ENCODE results near the gene USP32. TPM values are rescaled to one million over a fixed set of nuclear protein-coding genes. Genes with fewer than 3 reads are reported as not detected.

The USP32 gene
- total and polyA plus RNA-seq, 4 donors: 11.6 to 103 (median 42.9) TPM

DNA sequence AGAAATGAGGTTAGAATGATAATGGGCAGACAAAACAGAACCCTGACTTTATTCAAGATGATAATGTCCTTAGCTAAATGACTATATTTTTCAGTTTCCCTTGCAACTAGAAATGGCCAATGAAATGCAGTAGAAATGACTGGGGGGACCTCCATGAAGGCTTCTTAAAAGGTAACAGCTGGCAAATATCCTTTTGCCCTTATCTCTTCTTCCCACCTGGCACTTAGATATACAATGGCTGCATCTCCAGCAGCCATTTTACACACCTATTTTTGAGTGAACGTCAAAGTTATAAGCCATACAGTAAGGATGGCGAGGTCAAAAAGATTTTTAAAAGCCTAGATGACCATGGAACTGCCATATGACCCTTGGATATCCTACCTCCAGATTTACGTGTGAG is 39.9 kb downstream of the USP32 start:
- H3K27ac ChIP-seq (ENCODE audit: low read depth in 1 of 2, low read length in 2 of 2): no peak overlapping the region
- H3K9me3 ChIP-seq (ENCODE audit: control insufficient read depth in 4 of 4, low read length in 3 of 4): no peaks in the 10 kb centered on the region
- 96% methylated on average over 3 of the region's 3 CpGs for WGBS
- H3K36me3 ChIP-seq (ENCODE audit: control insufficient read depth in 4 of 4, insufficient read depth in 3 of 4, low read depth in 1 of 4, low read length in 3 of 4): no peaks in the 10 kb centered on the region
- DNase-seq (ENCODE audit: low spot score): no peak
- H3K4me3 ChIP-seq (ENCODE audit: low read depth in 1 of 3, low read length in 3 of 3): no peak overlapping the region
- H3K9ac ChIP-seq (ENCODE audit: low read depth in 1 of 2, low read length in 2 of 2): no peak overlapping the region
- no peaks in the 10 kb centered on the region for H3K27me3 ChIP-seq (ENCODE audit: control insufficient read depth in 4 of 4, insufficient read depth in 4 of 4, low read length in 3 of 4)
- H3K4me1 ChIP-seq (ENCODE audit: control insufficient read depth in 4 of 4, insufficient read depth in 4 of 4, low read length in 3 of 4): peaks cover 12 to 35% (median 24%) of the 10 kb centered on the region in 4 donors
- TF ChIP-seq MAX (IDR thresholded peaks at IDR 0.05) (no peak), FOXA2 (IDR thresholded peaks at IDR 0.05) (no peak), HNF4G (IDR thresholded peaks at IDR 0.05) (no peak), ZBTB33 (IDR thresholded peaks at IDR 0.05) (no peak), CTCF (IDR thresholded peaks at IDR 0.05; ENCODE audit: low read depth, low read length, missing input control) (no peak), TAF1 (conservative IDR thresholded peaks at IDR 0.05) (no peak), GABPA (IDR thresholded peaks at IDR 0.05 in 1 of 2, conservative IDR thresholded peaks at IDR 0.05 in 1 of 2) (no peak), SP1 (IDR thresholded peaks at IDR 0.05) (no peak), YY1 (IDR thresholded peaks at IDR 0.05) (no peak)

- Histone ChIP-seq H3K4me1 (ENCODE audit: control insufficient read depth in 4 of 4, insufficient read depth in 4 of 4, low read length in 3 of 4) (peaks cover 12 to 26% (median 19%) of the 10 kb centered on the region in 4 donors), H3K36me3 (ENCODE audit: control insufficient read depth in 4 of 4, insufficient read depth in 3 of 4, low read depth in 1 of 4, low read length in 3 of 4) (no peaks in the 10 kb centered on the region), H3K9me3 (ENCODE audit: control insufficient read depth in 4 of 4, low read length in 3 of 4) (no peaks in the 10 kb centered on the region), H3K27ac (ENCODE audit: low read depth in 1 of 2, low read length in 2 of 2) (no peak overlapping the region), H3K9ac (ENCODE audit: low read depth in 1 of 2, low read length in 2 of 2) (no peak overlapping the region), H3K27me3 (ENCODE audit: control insufficient read depth in 4 of 4, insufficient read depth in 4 of 4, low read length in 3 of 4) (no peaks in the 10 kb centered on the region), H3K4me3 (ENCODE audit: low read depth in 1 of 3, low read length in 3 of 3) (no peak overlapping the region)
- TF ChIP-seq HNF4A (conservative IDR thresholded peaks at IDR 0.05) (peak in 1 of 2 donors; percentile 39), JUND (IDR thresholded peaks at IDR 0.05) (no peak), RXRA (IDR thresholded peaks at IDR 0.05) (no peak)
- WGBS: 88% methylated on average over 11 of the region's 11 CpGs
- no peak for DNase-seq (ENCODE audit: low spot score)
Measured at GRCh38 chr17:60351012-60351695, 40.8 kb downstream of the USP32 start.

- no peak for DNase-seq (ENCODE audit: low spot score)
- H3K36me3 ChIP-seq (ENCODE audit: control insufficient read depth in 4 of 4, insufficient read depth in 3 of 4, low read depth in 1 of 4, low read length in 3 of 4): peaks cover 2 to 5% (median 4%) of the 10 kb centered on the region in 4 donors
- TF ChIP-seq NR2F2 (IDR thresholded peaks at IDR 0.05) (no peak), HNF4A (conservative IDR thresholded peaks at IDR 0.05) (no peak), RAD21 (IDR thresholded peaks at IDR 0.05) (no peak), HNF4G (IDR thresholded peaks at IDR 0.05) (no peak), TAF1 (conservative IDR thresholded peaks at IDR 0.05) (no peak), CTCF (IDR thresholded peaks at IDR 0.05; ENCODE audit: low read depth, low read length, missing input control) (no peak)
- TF ChIP-seq, protein P1, sequence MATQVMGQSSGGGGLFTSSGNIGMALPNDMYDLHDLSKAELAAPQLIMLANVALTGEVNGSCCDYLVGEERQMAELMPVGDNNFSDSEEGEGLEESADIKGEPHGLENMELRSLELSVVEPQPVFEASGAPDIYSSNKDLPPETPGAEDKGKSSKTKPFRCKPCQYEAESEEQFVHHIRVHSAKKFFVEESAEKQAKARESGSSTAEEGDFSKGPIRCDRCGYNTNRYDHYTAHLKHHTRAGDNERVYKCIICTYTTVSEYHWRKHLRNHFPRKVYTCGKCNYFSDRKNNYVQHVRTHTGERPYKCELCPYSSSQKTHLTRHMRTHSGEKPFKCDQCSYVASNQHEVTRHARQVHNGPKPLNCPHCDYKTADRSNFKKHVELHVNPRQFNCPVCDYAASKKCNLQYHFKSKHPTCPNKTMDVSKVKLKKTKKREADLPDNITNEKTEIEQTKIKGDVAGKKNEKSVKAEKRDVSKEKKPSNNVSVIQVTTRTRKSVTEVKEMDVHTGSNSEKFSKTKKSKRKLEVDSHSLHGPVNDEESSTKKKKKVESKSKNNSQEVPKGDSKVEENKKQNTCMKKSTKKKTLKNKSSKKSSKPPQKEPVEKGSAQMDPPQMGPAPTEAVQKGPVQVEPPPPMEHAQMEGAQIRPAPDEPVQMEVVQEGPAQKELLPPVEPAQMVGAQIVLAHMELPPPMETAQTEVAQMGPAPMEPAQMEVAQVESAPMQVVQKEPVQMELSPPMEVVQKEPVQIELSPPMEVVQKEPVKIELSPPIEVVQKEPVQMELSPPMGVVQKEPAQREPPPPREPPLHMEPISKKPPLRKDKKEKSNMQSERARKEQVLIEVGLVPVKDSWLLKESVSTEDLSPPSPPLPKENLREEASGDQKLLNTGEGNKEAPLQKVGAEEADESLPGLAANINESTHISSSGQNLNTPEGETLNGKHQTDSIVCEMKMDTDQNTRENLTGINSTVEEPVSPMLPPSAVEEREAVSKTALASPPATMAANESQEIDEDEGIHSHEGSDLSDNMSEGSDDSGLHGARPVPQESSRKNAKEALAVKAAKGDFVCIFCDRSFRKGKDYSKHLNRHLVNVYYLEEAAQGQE (IDR thresholded peaks at IDR 0.05): no peak
- no peak overlapping the region for H3K4me3 ChIP-seq (ENCODE audit: low read depth in 1 of 3, low read length in 3 of 3)
- no peak overlapping the region for H3K9ac ChIP-seq (ENCODE audit: low read depth in 1 of 2, low read length in 2 of 2)
- no peaks in the 10 kb centered on the region for H3K9me3 ChIP-seq (ENCODE audit: control insufficient read depth in 4 of 4, low read length in 3 of 4)
- H3K27ac ChIP-seq (ENCODE audit: low read depth in 1 of 2, low read length in 2 of 2): no peak overlapping the region
- H3K4me1 ChIP-seq (ENCODE audit: control insufficient read depth in 4 of 4, insufficient read depth in 4 of 4, low read length in 3 of 4): peaks cover 0 to 5% (median under 1%) of the 10 kb centered on the region in 4 donors
- 97% methylated on average over 5 of the region's 5 CpGs for WGBS
- no peaks in the 10 kb centered on the region for H3K27me3 ChIP-seq (ENCODE audit: control insufficient read depth in 4 of 4, insufficient read depth in 4 of 4, low read length in 3 of 4)
Measured at GRCh38 chr17:60348616-60349015, 43.3 kb downstream of the USP32 start.
